NCI-H2107 (cell line): Measurements from ENCODE around the gene NUDT16L1.

ENCODE experiments used
- DNase-seq: peaks from one replicate; lab custom pipeline; 2025; lab: John Stamatoyannopoulos, UW

Gene NUDT16L1

GRCh38 chr16:4694642-4695451 lies 1.5 kb downstream of the NUDT16L1 start:
- DNase-seq, result no peak

GRCh38 chr16:4695473-4696171 lies 2.3 kb downstream of the NUDT16L1 start:
- DNase-seq, result no peak

- no peak for DNase-seq
Measured at GRCh38 chr16:4696172-4696904, 3.0 kb downstream of the NUDT16L1 start.

- no peak for DNase-seq
Measured at GRCh38 chr16:4696905-4697847, 3.8 kb downstream of the NUDT16L1 start.

- DNase-seq, result no peak
Measured at GRCh38 chr16:4697848-4698291, 4.5 kb downstream of the NUDT16L1 start.

GRCh38 chr16:4698321-4699045 lies 5.1 kb downstream of the NUDT16L1 start:
- no peak for DNase-seq

GRCh38 chr16:4699046-4699556 lies 5.7 kb downstream of the NUDT16L1 start:
- DNase-seq, result no peak

GRCh38 chr16:4700380-4700996 lies 7.1 kb downstream of the NUDT16L1 start:
- no peak for DNase-seq

- DNase-seq, result no peak
Measured at GRCh38 chr16:4700997-4701743, 7.8 kb downstream of the NUDT16L1 start.

GRCh38 chr16:4701791-4702465 lies 8.6 kb downstream of the NUDT16L1 start:
- DNase-seq, result no peak

- DNase-seq, result no peak
Measured at GRCh38 chr16:4702466-4702808, 9.1 kb downstream of the NUDT16L1 start.

- no peak for DNase-seq
Measured at GRCh38 chr16:4703906-4704305, 10.5 kb downstream of the NUDT16L1 start.

- no peak for DNase-seq
Measured at GRCh38 chr16:4704491-4704890, 11.1 kb downstream of the NUDT16L1 start.

GRCh38 chr16:4704913-4705312 lies 11.6 kb downstream of the NUDT16L1 start:
- no peak for DNase-seq

GRCh38 chr16:4706871-4707270 lies 13.5 kb downstream of the NUDT16L1 start:
- DNase-seq, result no peak

- no peak for DNase-seq
Measured at GRCh38 chr16:4709481-4709880, 16.1 kb downstream of the NUDT16L1 start.

- DNase-seq, result no peak
Measured at GRCh38 chr16:4713663-4714501, 20.5 kb downstream of the NUDT16L1 start.

- no peak for DNase-seq
Measured at GRCh38 chr16:4714996-4715395, 21.6 kb downstream of the NUDT16L1 start.
